ENCODE measurements around the gene GMFB. TPM values are rescaled to one million over a fixed set of nuclear protein-coding genes. Genes with fewer than 3 reads are reported as not detected.

GMFB gene
- total and polyA plus RNA-seq, 10 of the 15 experiments (the other 5 are each of a cell fraction or from before 2014, with no cell fraction given) = 29.3 to 71.0 (median 50.8) TPM

- DNase-seq (ENCODE audit: low read depth, low spot score) (no peak), FAIRE-seq (no peak), ATAC-seq (no peak)
- SMC1A ChIA-PET (ENCODE audit: uncharacterized antibody, unreplicated experiment) = interaction anchor here (1.0 kb wide), 1 partner anchor 18 kb away, joined by 3 read pairs; no protein-coding TSS in a partner anchor
- in situ Hi-C loops (cut with MboI) = no loop called here
- TF ChIP-seq SRF (IDR thresholded peaks at IDR 0.05; ENCODE audit: low read depth in 2 of 2, low read length in 2 of 2) = no peak
- no peak for TF ChIP-seq KDM1A (IDR thresholded peaks at IDR 0.05; ENCODE audit: borderline replicate concordance)
- TF ChIP-seq TBL1XR1 (IDR thresholded peaks at IDR 0.05; ENCODE audit: low read depth, low read length) = no peak
- TF ChIP-seq, protein P1, sequence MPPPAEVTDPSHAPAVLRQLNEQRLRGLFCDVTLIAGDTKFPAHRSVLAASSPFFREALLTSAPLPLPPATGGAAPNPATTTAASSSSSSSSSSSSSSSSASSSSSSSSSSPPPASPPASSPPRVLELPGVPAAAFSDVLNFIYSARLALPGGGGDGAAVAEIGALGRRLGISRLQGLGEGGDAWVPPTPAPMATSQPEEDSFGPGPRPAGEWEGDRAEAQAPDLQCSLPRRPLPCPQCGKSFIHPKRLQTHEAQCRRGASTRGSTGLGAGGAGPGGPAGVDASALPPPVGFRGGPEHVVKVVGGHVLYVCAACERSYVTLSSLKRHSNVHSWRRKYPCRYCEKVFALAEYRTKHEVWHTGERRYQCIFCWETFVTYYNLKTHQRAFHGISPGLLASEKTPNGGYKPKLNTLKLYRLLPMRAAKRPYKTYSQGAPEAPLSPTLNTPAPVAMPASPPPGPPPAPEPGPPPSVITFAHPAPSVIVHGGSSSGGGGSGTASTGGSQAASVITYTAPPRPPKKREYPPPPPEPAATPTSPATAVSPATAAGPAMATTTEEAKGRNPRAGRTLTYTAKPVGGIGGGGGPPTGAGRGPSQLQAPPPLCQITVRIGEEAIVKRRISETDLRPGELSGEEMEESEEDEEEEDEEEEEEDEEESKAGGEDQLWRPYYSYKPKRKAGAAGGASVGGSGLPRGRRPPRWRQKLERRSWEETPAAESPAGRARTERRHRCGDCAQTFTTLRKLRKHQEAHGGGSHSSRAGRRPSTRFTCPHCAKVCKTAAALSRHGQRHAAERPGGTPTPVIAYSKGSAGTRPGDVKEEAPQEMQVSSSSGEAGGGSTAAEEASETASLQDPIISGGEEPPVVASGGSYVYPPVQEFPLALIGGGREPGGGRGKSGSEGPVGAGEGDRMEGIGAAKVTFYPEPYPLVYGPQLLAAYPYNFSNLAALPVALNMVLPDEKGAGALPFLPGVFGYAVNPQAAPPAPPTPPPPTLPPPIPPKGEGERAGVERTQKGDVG (CRISPR knock-in tag; IDR thresholded peaks at IDR 0.05) = no peak
- no peak for TF ChIP-seq ATF2 (IDR thresholded peaks at IDR 0.05; ENCODE audit: low read length)
- no peak for TF ChIP-seq BRCA1 (IDR thresholded peaks at IDR 0.05; ENCODE audit: low read depth, low read length)
- no peak for TF ChIP-seq IKZF2 (IDR thresholded peaks at IDR 0.05)
- TF ChIP-seq HDAC2 (IDR thresholded peaks at IDR 0.05) = no peak
- TF ChIP-seq ZZZ3 (IDR thresholded peaks at IDR 0.05; ENCODE audit: control insufficient read depth, insufficient read length, low read depth) = no peak
- TF ChIP-seq, protein P2, sequence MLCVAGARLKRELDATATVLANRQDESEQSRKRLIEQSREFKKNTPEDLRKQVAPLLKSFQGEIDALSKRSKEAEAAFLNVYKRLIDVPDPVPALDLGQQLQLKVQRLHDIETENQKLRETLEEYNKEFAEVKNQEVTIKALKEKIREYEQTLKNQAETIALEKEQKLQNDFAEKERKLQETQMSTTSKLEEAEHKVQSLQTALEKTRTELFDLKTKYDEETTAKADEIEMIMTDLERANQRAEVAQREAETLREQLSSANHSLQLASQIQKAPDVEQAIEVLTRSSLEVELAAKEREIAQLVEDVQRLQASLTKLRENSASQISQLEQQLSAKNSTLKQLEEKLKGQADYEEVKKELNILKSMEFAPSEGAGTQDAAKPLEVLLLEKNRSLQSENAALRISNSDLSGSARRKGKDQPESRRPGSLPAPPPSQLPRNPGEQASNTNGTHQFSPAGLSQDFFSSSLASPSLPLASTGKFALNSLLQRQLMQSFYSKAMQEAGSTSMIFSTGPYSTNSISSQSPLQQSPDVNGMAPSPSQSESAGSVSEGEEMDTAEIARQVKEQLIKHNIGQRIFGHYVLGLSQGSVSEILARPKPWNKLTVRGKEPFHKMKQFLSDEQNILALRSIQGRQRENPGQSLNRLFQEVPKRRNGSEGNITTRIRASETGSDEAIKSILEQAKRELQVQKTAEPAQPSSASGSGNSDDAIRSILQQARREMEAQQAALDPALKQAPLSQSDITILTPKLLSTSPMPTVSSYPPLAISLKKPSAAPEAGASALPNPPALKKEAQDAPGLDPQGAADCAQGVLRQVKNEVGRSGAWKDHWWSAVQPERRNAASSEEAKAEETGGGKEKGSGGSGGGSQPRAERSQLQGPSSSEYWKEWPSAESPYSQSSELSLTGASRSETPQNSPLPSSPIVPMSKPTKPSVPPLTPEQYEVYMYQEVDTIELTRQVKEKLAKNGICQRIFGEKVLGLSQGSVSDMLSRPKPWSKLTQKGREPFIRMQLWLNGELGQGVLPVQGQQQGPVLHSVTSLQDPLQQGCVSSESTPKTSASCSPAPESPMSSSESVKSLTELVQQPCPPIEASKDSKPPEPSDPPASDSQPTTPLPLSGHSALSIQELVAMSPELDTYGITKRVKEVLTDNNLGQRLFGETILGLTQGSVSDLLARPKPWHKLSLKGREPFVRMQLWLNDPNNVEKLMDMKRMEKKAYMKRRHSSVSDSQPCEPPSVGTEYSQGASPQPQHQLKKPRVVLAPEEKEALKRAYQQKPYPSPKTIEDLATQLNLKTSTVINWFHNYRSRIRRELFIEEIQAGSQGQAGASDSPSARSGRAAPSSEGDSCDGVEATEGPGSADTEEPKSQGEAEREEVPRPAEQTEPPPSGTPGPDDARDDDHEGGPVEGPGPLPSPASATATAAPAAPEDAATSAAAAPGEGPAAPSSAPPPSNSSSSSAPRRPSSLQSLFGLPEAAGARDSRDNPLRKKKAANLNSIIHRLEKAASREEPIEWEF (IDR thresholded peaks at IDR 0.05; ENCODE audit: insufficient replicate concordance, low read depth, low read length) = no peak
- no peak for TF ChIP-seq IRF4 (IDR thresholded peaks at IDR 0.05; ENCODE audit: low read depth, low read length)
- TF ChIP-seq ZNF274 (IDR thresholded peaks at IDR 0.05; ENCODE audit: insufficient read depth, insufficient read length) = no peak
- TF ChIP-seq DPF2 (IDR thresholded peaks at IDR 0.05) = no peak
- no peak for TF ChIP-seq TARDBP (IDR thresholded peaks at IDR 0.05; ENCODE audit: borderline replicate concordance)
- no peak for TF ChIP-seq RCOR1 (conservative IDR thresholded peaks at IDR 0.05; ENCODE audit: low read depth, low read length)
- TF ChIP-seq ZNF207 (IDR thresholded peaks at IDR 0.05; ENCODE audit: borderline replicate concordance) = no peak
- no peak for TF ChIP-seq STAT1 (conservative IDR thresholded peaks at IDR 0.05)
- TF ChIP-seq ZNF24 (IDR thresholded peaks at IDR 0.05) = no peak
- peaks cover 11% of the 10 kb centered on the region; the same call in 2 of the 3 replicates for H3K9me3 ChIP-seq (replicated peaks; ENCODE audit: control insufficient read depth, insufficient read depth, low read length)
- H3K4me3 ChIP-seq = no peak overlapping the region
- H3K36me3 ChIP-seq (ENCODE audit: control insufficient read depth in 2 of 2, insufficient read depth in 2 of 2, low read length in 1 of 2) = no peaks in the 10 kb centered on the region
- H3K4me2 ChIP-seq (ENCODE audit: control insufficient read depth, insufficient read depth) = no peak overlapping the region
- intact Hi-C loops (cut with micrococcal nuclease; ENCODE audit: unreplicated experiment) = no loop called here
- peaks cover 3% of the 10 kb centered on the region; the same call in 1 of the 2 replicates for H3K4me1 ChIP-seq (ENCODE audit: control insufficient read depth, insufficient read depth, low read length)
- WGBS (ENCODE audit: insufficient coverage, insufficient replicate concordance, low lambda C conversion rate, missing lambda C conversion rate) = 41% methylated on average over 1 of the region's 1 CpG
- H3K79me2 ChIP-seq (ENCODE audit: control insufficient read depth, insufficient read depth, low read length) = no peaks in the 10 kb centered on the region
- H3K27me3 ChIP-seq (replicated peaks in 1 of 2; ENCODE audit: control insufficient read depth in 2 of 2, insufficient read depth in 2 of 2, low read length in 1 of 2) = no peaks in the 10 kb centered on the region
- RAD21 ChIA-PET (ENCODE audit: unreplicated experiment) = no interaction called here
- H3K9ac ChIP-seq (ENCODE audit: control insufficient read depth, insufficient read depth, low read length) = no peak overlapping the region
- H3K27ac ChIP-seq (ENCODE audit: control insufficient read depth, insufficient read depth) = no peak overlapping the region
- H2AFZ ChIP-seq (ENCODE audit: control insufficient read depth, low read depth, low read length) = no peak overlapping the region
- POLR2A ChIA-PET = no interaction called here
- BruUV-seq (replicated peaks) = no TSS peak
- CTCF ChIA-PET = interaction anchor here (0.7 to 2.2 kb wide), 4 partner anchors 11 to 991 kb away, joined by 3 to 7 read pairs (median 4); partner anchors contain the start of gene CNIH1
- H4K20me1 ChIP-seq (ENCODE audit: control insufficient read depth, insufficient read depth) = no peaks in the 10 kb centered on the region
Observed at GRCh38 chr14:54455363-54455762, 33.4 kb downstream of the GMFB start.
